Stimulated activated naive CD8-positive, alpha-beta T cell treated with anti-CD3 and anti-CD28 coated beads, Interleukin-15, Interleukin-2, amounts not matched to agents 100 ng/mL and 50 ng/mL, for 24 hours (primary cell): ENCODE measurements around the gene KIRREL1.
A peak's percentile ranks its signal among the peaks of the same experiment; 100 is the strongest.

Experiments used
- H3K27ac Mint-ChIP-seq: one replicate; pipeline ENCODE4 v1.8.0; 2021; ENCODE audit warnings: mild to moderate bottlenecking, mixed read lengths
- H3K27me3 Mint-ChIP-seq: one replicate; pipeline ENCODE4 v1.8.0; 2021; ENCODE audit warnings: mixed read lengths
- H3K36me3 Mint-ChIP-seq: one replicate; pipeline ENCODE4 v1.8.0; 2021; ENCODE audit warnings: low read depth, mixed read lengths
- H3K4me1 Mint-ChIP-seq: one replicate; pipeline ENCODE4 v1.8.0; 2021; ENCODE audit warnings: low read depth, mixed read lengths
- H3K4me3 Mint-ChIP-seq: one replicate; pipeline ENCODE4 v1.8.0; 2021; ENCODE audit warnings: mild to moderate bottlenecking, mixed read lengths
- H3K9me3 Mint-ChIP-seq: one replicate; pipeline ENCODE4 v1.8.0; 2021; ENCODE audit warnings: mixed read lengths

Gene KIRREL1

DNA sequence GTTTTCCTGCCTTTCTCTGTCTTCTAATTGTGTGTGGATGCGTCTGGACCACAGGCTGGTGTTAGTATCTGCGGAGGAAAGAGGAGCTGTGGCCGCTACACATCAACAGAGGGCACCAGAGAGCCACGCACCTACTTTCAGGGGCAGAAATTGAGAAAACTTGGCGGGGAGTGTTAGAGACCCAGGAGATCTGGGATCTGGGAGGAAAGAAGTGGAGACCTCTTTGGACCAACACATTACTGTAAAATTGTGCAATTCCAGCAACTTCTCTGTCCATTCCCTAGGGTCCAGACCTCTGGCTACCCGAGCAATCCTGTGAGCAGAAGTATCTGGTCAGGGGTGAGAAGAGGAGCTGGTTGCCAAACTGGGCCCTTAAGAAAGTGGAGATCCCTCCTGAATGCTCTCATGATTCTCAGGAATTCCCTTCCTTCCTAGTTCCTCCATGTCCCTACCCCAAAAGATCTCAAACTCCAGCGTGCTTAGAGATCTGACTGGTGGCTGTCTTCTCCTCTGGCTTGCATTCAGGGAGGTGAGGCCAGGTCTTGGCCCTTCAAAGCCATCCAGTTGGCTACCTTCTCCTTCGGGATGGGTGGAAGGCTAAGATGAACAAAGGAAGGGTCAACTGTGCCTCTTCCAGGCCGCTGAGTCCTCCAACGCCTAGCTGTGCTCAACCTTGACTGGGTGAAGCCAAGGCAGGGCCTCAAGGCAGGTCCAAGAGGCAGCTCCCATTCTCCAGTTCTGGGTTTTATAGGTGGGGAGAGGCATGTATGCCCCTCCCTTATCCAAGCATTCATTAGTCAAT, 1.2 kb upstream of the KIRREL1 start:
- no peaks in the 10 kb centered on the region for H3K9me3 Mint-ChIP-seq

DNA sequence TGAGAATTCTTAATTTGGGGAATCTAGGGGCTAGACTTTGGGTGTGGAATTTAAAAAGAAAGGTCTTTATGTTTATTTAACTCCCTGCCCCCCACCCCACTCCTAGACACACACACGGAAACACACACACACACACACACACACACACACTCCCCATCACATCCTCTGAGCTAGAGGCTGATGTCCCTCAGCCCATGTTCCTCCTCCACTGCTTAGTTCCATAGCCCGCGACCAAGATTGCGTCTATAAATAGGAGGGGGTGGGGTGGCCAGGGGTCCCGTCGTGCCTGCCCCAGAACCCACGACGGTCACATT, 655 bp upstream of the KIRREL1 start:
- no peaks in the 10 kb centered on the region for H3K9me3 Mint-ChIP-seq
- H3K27ac Mint-ChIP-seq: no peak overlapping the region
- peak overlapping the region; percentile 73 for H3K4me3 Mint-ChIP-seq
- no peaks in the 10 kb centered on the region for H3K36me3 Mint-ChIP-seq
- peaks cover 3% of the 10 kb centered on the region for H3K4me1 Mint-ChIP-seq
- peaks cover 47% of the 10 kb centered on the region for H3K27me3 Mint-ChIP-seq

More for the DNA sequence above, 1.2 kb upstream of the KIRREL1 start:
- H3K4me3 Mint-ChIP-seq: peak overlapping the region; percentile 73
- peaks cover 3% of the 10 kb centered on the region for H3K4me1 Mint-ChIP-seq
- no peaks in the 10 kb centered on the region for H3K36me3 Mint-ChIP-seq
- no peak overlapping the region for H3K27ac Mint-ChIP-seq
- H3K27me3 Mint-ChIP-seq: peaks cover 49% of the 10 kb centered on the region

DNA sequence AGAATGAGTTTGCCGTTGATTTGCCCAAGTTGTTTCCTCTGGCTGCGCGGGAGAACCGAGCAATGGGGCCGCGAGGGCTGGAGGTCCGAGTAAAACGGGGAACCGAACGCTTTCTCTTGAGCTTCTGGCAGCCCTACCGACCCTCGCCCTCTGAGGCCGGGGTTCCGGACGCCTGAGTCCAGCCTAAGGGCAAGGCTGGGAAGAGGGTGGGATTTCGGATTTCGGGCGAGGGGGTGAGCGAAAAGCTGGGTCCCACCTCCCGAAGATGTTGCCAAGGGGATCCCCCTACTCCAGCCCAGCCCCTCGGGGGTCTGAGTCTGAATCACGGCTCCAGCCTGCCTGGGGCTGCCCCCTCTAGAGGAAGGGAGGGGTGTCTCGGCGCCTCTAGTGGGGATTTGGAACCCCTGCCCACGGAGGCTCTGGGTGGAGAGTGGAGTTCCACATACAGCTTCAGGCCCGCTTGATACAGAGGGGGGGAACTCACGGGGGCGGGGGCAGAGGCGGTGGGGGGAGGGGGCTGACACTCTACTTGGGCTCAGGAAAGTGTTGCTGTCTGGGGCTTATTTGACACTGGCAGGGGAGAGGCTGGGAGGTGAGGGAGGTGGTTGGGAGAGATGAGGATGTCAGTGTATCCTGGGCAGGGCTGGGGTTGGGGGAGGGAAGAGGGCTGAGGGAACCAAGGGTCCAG, 617 bp downstream of the KIRREL1 start:
- no peak overlapping the region for H3K4me3 Mint-ChIP-seq
- H3K36me3 Mint-ChIP-seq: no peaks in the 10 kb centered on the region

DNA sequence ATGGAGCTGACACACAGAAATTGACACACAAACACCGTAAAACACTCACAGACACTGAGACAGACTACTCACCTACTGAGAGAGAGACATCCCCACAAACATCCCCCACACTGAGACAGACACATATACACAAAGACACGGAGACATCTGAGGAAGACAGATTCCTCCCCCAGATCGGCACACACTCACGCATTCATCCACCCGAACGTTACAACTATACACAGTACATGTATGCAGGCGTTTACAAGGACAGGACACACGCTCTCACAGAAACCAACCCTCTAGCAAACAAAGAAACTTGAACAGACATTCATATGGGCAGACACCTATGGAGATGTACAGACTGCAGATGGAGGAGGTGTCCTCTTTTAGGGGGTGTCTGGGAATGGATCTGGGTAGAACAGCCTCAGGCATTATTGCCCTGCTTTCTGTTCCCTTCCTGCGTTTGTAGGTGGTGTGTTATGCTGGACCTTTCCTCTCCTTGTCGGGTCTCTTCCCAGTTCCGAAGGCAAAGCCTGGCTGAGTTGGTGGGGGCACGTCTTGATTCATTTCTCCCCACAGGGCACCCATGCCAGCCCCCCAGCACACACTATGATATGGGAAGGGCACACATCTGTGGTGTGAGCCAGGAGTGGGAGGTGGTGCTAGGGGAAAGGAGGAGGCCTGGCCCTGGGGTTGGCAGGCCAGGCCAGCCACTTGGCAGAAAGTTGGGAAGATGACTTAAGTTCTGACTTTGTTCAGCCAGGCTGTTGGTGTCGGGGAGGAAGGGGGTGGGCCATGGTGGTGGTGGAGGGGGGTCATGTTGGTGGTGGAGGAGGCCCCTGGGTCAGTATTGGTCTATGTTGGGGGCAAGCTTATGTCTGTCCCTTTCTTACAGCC, 1.5 kb downstream of the KIRREL1 start:
- H3K4me3 Mint-ChIP-seq: no peak overlapping the region
- no peak overlapping the region for H3K27ac Mint-ChIP-seq
- peaks cover 43% of the 10 kb centered on the region for H3K27me3 Mint-ChIP-seq
- H3K36me3 Mint-ChIP-seq: no peaks in the 10 kb centered on the region
- H3K4me1 Mint-ChIP-seq: peaks cover 3% of the 10 kb centered on the region
- no peaks in the 10 kb centered on the region for H3K9me3 Mint-ChIP-seq

More for the DNA sequence above, 617 bp downstream of the KIRREL1 start:
- H3K27ac Mint-ChIP-seq: no peak overlapping the region
- no peaks in the 10 kb centered on the region for H3K9me3 Mint-ChIP-seq
- peaks cover 3% of the 10 kb centered on the region for H3K4me1 Mint-ChIP-seq
- H3K27me3 Mint-ChIP-seq: peaks cover 48% of the 10 kb centered on the region

DNA sequence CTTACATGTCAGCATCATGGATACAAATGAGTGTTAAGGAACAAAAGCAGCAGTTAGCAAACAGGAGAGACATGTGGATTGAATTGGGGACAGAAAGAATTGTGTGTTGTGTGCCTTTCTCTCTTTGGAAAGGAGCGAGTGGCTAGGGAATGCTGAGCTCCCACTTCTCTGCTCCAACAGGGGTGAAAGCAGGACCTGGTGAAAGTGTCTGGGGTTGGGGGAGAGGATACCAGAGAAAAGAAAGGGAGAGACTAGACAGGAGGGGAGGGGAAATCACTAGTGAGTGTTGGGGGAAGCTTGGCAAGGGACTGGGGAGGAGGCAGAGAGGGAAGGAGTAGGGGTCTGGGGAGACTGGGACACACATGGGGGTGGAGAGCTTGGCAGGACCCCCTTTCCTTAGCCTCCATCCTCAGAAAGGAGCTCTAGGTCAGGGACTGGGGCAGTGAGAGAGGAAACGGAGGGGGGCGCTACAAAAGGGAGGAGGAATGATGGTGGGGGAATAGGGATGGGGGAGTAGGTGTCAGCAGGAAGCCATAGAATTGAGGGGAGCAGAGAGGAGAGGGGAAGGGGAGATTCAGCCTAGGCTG, 2.2 kb downstream of the KIRREL1 start:
- Mint-ChIP-seq H3K36me3 (no peaks in the 10 kb centered on the region), H3K9me3 (no peaks in the 10 kb centered on the region), H3K4me3 (no peak overlapping the region), H3K27ac (no peak overlapping the region), H3K4me1 (peaks cover 3% of the 10 kb centered on the region), H3K27me3 (peaks cover 39% of the 10 kb centered on the region)

DNA sequence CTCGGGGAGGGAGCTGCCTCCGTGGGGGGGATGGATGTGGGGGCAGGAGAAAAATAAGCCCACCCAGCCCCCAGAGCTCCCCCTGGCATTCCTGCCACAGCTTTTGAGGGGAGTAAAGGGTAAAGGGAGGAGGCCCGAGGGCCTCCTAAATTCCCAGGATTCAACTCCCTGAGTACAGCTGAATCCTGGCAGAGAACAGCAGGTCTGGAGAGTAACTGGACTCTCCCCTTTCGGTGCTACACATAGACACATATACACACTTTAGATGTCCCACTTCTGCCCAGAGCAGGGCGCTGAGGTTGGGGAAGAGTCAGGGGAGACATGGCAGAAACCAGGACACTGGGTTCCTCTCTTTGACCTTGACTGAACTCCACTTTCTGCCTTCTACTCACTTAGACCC, 3.0 kb downstream of the KIRREL1 start:
- Mint-ChIP-seq H3K36me3 (no peaks in the 10 kb centered on the region), H3K27me3 (peaks cover 36% of the 10 kb centered on the region), H3K27ac (no peak overlapping the region)

DNA sequence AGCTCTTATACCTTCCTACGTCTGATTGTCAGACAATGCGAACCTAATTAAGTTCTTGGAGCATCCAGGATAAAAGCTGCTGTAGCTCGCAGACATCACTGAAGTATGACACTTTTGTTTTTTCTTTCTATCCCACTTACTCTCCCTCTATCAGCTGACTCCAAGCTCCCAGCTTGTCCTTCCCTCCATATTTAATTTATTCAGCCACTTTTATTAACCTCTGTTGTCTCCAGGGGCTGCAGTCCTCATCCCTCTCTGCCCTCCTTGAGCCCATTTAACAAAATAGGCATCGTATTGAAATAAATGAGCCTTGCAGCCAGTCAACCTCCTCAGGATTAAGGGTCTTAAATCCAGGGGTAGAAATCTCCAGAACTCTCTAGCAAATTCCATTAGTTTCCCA, 7.1 kb downstream of the KIRREL1 start:
- Mint-ChIP-seq H3K36me3 (no peaks in the 10 kb centered on the region), H3K9me3 (no peaks in the 10 kb centered on the region), H3K4me3 (no peak overlapping the region), H3K27ac (no peak overlapping the region), H3K4me1 (no peaks in the 10 kb centered on the region), H3K27me3 (peaks cover 9% of the 10 kb centered on the region)

More for the DNA sequence above, 3.0 kb downstream of the KIRREL1 start:
- H3K4me1 Mint-ChIP-seq: peaks cover 3% of the 10 kb centered on the region
- H3K9me3 Mint-ChIP-seq: no peaks in the 10 kb centered on the region
- H3K4me3 Mint-ChIP-seq: no peak overlapping the region

DNA sequence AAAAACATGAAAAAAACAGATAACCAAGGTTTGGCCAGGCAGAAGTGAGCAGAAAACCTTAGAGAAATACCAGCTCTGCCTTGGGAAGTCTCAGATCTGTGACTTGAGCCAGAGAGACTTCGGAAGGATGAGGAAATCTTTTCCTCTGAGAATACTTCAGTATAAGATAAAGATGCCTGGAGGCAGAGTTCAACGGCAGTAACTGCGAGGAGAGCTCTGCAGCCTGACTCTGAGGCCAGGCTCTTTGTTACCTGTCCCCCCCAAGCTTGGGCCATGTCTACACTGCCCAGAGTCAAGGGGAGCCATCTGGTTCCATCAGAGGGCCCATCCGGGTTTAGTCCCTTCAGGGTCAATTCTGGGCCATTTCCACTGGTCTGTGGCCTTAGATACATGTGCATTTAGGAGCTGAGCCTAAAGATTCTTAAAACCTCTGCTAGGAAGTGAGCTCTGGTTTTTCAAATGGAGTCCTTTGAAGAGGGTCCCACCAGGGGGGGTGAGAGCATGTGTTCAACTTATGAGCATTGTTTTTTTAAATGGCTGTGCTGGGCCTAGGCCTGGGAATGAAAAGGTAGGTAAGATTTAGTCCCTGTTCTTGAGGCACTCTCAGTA, 8.7 kb downstream of the KIRREL1 start:
- Mint-ChIP-seq H3K27ac (no peak overlapping the region), H3K36me3 (no peaks in the 10 kb centered on the region), H3K9me3 (no peaks in the 10 kb centered on the region)

DNA sequence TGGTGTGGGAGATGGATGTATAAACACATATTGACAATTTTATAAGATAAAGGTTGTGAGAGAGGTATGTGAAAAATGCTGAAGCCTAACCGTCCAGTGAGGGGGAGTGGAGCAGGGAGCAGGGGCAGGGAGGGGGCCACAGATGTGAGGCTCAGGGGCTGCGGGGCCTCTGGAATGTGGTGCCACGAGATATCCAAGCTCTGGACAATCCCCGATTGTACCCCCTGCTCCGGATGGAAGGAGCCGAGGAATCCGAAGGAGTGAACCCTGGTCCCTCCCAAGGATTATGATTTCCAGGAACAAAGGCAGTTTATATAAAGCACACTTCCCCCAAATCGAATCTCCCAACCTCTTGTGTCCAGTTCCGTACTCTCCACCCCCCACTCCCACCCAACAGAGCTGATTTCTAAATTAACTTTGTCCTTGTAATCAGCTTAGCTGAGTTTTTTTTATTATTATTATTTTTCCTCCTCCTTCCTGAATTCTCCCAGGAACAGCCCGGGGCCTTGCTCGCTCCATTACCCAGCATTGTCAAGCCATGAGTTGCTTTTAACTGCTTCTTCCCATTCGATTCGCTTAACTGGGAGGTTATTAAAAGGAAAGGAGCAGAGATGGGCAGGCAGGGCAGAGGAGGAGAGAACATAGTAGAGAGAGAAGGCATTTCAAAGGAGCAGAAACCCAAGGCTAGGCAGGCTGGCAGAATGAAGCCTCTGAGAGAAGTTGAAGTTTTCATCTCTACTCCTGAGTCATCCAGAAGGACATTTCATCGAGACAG, 9.4 kb downstream of the KIRREL1 start:
- peaks cover 12% of the 10 kb centered on the region for H3K27me3 Mint-ChIP-seq
- H3K4me1 Mint-ChIP-seq: no peaks in the 10 kb centered on the region
- H3K27ac Mint-ChIP-seq: no peak overlapping the region
- H3K9me3 Mint-ChIP-seq: no peaks in the 10 kb centered on the region
- H3K36me3 Mint-ChIP-seq: no peaks in the 10 kb centered on the region
- no peak overlapping the region for H3K4me3 Mint-ChIP-seq

More for the DNA sequence above, 8.7 kb downstream of the KIRREL1 start:
- Mint-ChIP-seq H3K4me1 (no peaks in the 10 kb centered on the region), H3K27me3 (peaks cover 13% of the 10 kb centered on the region), H3K4me3 (no peak overlapping the region)

DNA sequence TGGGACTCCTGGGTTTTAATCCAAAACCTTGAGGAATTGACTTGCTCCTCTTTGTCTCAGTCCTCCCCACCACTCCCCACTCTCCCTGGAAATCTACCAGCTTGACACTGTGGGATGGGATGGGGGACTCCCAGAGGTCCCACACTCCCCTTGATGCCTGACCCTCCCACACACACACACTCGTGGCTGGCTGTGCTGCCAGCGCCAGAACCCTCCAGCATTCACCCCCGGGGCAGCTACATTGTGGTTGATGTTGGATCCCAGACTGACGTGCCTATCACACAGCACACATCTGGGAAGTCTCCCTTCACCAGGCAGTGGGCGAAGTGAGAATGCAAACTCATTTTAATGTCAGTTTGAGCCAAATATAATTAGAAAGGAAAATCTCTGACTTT, 10.0 kb downstream of the KIRREL1 start:
- Mint-ChIP-seq H3K27me3 (peaks cover 12% of the 10 kb centered on the region), H3K27ac (no peak overlapping the region), H3K9me3 (no peaks in the 10 kb centered on the region), H3K4me1 (no peaks in the 10 kb centered on the region), H3K4me3 (no peak overlapping the region), H3K36me3 (no peaks in the 10 kb centered on the region)

DNA sequence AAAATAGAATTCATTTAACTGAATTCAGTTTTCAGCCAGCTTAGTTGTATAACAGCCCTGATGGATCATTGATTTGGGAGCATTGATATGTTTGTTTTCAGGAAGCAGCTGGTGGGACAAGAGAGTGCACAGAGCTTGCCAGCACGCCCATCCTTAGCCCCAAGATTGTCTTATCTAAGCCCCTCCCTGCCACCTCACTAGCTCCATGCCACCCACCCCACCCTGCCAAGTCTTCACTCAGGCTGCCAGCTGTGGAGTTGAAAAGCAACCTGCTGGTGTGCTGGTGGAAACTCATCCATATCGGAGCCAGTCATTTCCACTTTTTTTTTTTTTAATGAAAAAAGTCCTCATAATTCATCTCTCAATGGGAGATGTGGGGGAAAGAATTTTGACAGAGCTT, 11.8 kb downstream of the KIRREL1 start:
- Mint-ChIP-seq H3K27ac (no peak overlapping the region), H3K27me3 (peaks cover 8% of the 10 kb centered on the region), H3K4me1 (no peaks in the 10 kb centered on the region), H3K36me3 (no peaks in the 10 kb centered on the region), H3K4me3 (no peak overlapping the region), H3K9me3 (no peaks in the 10 kb centered on the region)

DNA sequence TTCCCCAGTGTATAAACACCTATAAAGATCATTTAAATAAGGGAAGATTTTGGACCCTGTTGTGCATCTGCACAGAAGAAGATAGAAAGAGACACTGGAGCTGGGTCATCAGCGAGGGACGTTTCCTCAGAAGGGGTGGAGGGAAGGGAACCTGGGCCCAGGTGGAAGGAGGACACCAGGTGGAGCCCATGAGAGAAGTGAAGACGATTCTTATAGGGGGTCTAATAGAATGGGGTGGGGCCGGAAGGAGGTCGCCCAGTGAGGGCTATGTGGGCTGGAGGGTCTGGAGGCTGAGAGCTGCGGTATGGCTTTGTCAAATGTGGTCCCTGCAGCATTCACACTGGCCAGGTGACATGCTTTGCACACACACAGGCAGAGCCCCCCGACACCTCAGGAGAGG, 13.7 kb downstream of the KIRREL1 start:
- Mint-ChIP-seq H3K4me1 (no peaks in the 10 kb centered on the region), H3K27me3 (peaks cover 12% of the 10 kb centered on the region), H3K36me3 (no peaks in the 10 kb centered on the region), H3K9me3 (no peaks in the 10 kb centered on the region), H3K27ac (no peak overlapping the region), H3K4me3 (no peak overlapping the region)

DNA sequence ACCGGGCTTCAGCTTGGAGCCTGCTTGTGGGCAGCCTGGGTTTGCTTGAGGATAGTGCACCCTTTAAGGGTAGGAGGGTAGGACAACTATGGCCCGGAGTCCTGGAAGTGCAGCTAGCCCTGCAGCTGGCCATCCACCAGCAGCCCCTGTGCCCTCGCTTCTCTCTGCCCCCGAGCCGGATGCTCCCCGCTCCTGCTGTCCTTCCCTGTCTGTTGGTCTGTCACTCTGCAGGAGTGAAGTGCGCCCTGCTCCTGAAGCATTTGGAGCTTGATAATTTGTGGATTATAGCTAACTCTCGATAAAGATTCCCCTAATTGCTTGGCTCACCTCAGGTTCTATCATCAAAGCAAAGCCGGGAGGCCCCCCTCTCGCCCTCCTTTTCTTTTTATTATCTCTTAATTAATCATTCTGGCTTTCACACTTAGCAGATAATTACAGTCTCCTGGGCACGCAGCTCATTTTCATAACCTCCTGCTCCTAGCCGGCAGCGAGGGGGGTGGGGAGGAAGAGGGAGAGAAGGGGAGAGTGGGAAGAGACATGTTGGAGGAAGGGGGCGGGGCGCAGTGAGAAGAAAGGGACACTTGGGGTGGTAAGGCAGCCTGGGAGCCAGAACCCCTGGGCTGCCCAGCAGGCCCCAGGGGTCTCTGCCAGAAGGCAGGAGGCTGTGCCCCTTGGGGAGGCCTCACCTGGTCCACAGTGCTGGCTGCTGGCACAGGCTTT, 14.4 kb downstream of the KIRREL1 start:
- no peaks in the 10 kb centered on the region for H3K4me1 Mint-ChIP-seq

More for the DNA sequence above, 14.4 kb downstream of the KIRREL1 start:
- no peak overlapping the region for H3K4me3 Mint-ChIP-seq
- peaks cover 13% of the 10 kb centered on the region for H3K27me3 Mint-ChIP-seq
- no peaks in the 10 kb centered on the region for H3K9me3 Mint-ChIP-seq
- H3K36me3 Mint-ChIP-seq: no peaks in the 10 kb centered on the region
- H3K27ac Mint-ChIP-seq: no peak overlapping the region
